GM12865 (cell line): ENCODE measurements around the gene PPARG.
"Not testable (repeated sequence)": the region's sequence is repeated elsewhere in the genome, so short reads cannot be mapped to it uniquely, and the experiment has no call there.

Source experiments
- DNase-seq: peaks from one replicate; pipeline ENCODE4 v3.0.0; 2010; ENCODE audit warnings: low read depth
- H3K4me3 ChIP-seq: 2 replicates; pipeline ENCODE4 v1.5.1; 2011; ENCODE audit warnings: mild to moderate bottlenecking, low read depth, low read length, control low read depth
- CTCF ChIP-seq: IDR thresholded peaks from 2 replicates; pipeline ENCODE4 v1.5.1; 2011; ENCODE audit warnings: low read length, control low read depth, low read depth, inconsistent platforms; ENCODE audit not compliant: insufficient read depth; ENCODE audit errors: missing control alignments

The PPARG gene

GRCh38 chr3:12267376-12268030 is 21.4 kb upstream of the PPARG start:
- no peak overlapping the region for H3K4me3 ChIP-seq
- no peak for TF ChIP-seq CTCF
- no peak for DNase-seq

- no peak overlapping the region for H3K4me3 ChIP-seq
- DNase-seq, result no peak
- no peak for TF ChIP-seq CTCF
Measured at GRCh38 chr3:12268049-12268735, 20.7 kb upstream of the PPARG start.

- no peak for DNase-seq
- TF ChIP-seq CTCF, result no peak
- H3K4me3 ChIP-seq, result no peak overlapping the region
Measured at GRCh38 chr3:12270976-12271375, 17.9 kb upstream of the PPARG start.

GRCh38 chr3:12273045-12273695 is 15.7 kb upstream of the PPARG start:
- TF ChIP-seq CTCF, result no peak
- H3K4me3 ChIP-seq, result no peak overlapping the region
- peak; percentile 45 for DNase-seq

GRCh38 chr3:12275974-12276650 is 12.8 kb upstream of the PPARG start:
- no peak overlapping the region for H3K4me3 ChIP-seq
- no peak for DNase-seq
- TF ChIP-seq CTCF, result no peak

GRCh38 chr3:12276827-12277226 is 12.0 kb upstream of the PPARG start:
- not testable (repeated sequence) for DNase-seq, H3K4me3 ChIP-seq

- DNase-seq, result no peak
- no peak overlapping the region for H3K4me3 ChIP-seq
- no peak for TF ChIP-seq CTCF
Measured at GRCh38 chr3:12278566-12278965, 10.3 kb upstream of the PPARG start.
